Glutamatergic neuron (in vitro differentiated cells): ENCODE data around the gene RPL37A. TPM values are rescaled to one million over a fixed set of nuclear protein-coding genes. Genes with fewer than 3 reads are reported as not detected.

Experiments used
- DNase-seq: peaks from one replicate; pipeline ENCODE4 v3.0.0; 2022
- H3K27ac Mint-ChIP-seq: one replicate; pipeline ENCODE4 v1.8.0; 2020; ENCODE audit warnings: mild to moderate bottlenecking, mixed read lengths, inconsistent platforms; ENCODE audit not compliant: unreplicated experiment
- H3K27me3 Mint-ChIP-seq: one replicate; pipeline ENCODE4 v1.8.0; 2020; ENCODE audit warnings: mild to moderate bottlenecking, moderate library complexity, mixed read lengths, inconsistent platforms; ENCODE audit not compliant: unreplicated experiment
- H3K36me3 Mint-ChIP-seq: one replicate; pipeline ENCODE4 v1.8.0; 2020; ENCODE audit warnings: mild to moderate bottlenecking, mixed read lengths, inconsistent platforms; ENCODE audit not compliant: unreplicated experiment
- H3K4me1 Mint-ChIP-seq: one replicate; pipeline ENCODE4 v1.8.0; 2020; ENCODE audit warnings: mild to moderate bottlenecking, low read depth, mixed read lengths, inconsistent platforms; ENCODE audit not compliant: unreplicated experiment
- H3K4me3 Mint-ChIP-seq: one replicate; pipeline ENCODE4 v1.8.0; 2020; ENCODE audit warnings: mild to moderate bottlenecking, mixed read lengths, inconsistent platforms; ENCODE audit not compliant: unreplicated experiment
- H3K9me3 Mint-ChIP-seq: one replicate; pipeline ENCODE4 v1.8.0; 2020; ENCODE audit warnings: mild to moderate bottlenecking, moderate library complexity, mixed read lengths, inconsistent platforms; ENCODE audit not compliant: unreplicated experiment
- CTCF ChIP-seq: fragments of 200-600 bp; sonication (generic); IDR thresholded peaks from one replicate; pipeline ENCODE4 v1.5.0; 2021; ENCODE audit not compliant: partially characterized antibody, unreplicated experiment
- total RNA-seq: library from RNA; stranded (reverse); fragmentation: NEBNext Ultra II Directional; extraction: Animal tissue kit (Norgen Biotek cat#: 25700); gene quantifications from one replicate; pipeline ENCODE4 v1.2.1, GENCODE V29; 2021; ENCODE audit not compliant: unreplicated experiment

The RPL37A gene
- total RNA-seq, 1 donor from 2014 or later: 1,757 TPM

DNA sequence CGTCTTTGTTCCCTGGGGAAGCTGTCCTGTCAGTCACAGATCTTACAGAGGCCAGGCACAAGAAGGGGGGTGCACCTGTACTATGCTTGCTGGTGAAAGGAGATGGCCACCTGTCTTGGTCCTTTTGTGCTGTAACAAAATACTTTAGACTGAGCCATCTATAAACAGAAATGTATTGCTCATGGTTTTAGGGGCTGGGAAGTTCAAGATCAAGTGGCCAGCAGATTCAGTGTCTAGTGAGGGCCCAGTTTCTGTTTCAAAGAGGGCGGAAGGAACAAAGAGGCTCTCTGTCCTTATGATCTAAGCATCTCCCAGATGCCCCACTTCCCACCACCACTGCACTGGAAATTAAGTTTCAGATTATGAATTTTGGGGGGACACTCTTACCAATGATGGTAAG is 35.5 kb upstream of the RPL37A start:
- peaks cover 2% of the 10 kb centered on the region for H3K4me1 Mint-ChIP-seq
- no peak overlapping the region for H3K4me3 Mint-ChIP-seq
- TF ChIP-seq CTCF: no peak
- H3K9me3 Mint-ChIP-seq: peaks cover 3% of the 10 kb centered on the region
- H3K27me3 Mint-ChIP-seq: peaks cover 3% of the 10 kb centered on the region
- peaks cover 3% of the 10 kb centered on the region for H3K36me3 Mint-ChIP-seq
- DNase-seq: no peak
- H3K27ac Mint-ChIP-seq: no peak overlapping the region

- Mint-ChIP-seq H3K9me3 (peaks cover 3% of the 10 kb centered on the region), H3K36me3 (peaks cover 3% of the 10 kb centered on the region), H3K4me3 (no peak overlapping the region)
These were observed 34.4 kb upstream of the RPL37A start for GRCh38 chr2:216464104-216464720.

DNA sequence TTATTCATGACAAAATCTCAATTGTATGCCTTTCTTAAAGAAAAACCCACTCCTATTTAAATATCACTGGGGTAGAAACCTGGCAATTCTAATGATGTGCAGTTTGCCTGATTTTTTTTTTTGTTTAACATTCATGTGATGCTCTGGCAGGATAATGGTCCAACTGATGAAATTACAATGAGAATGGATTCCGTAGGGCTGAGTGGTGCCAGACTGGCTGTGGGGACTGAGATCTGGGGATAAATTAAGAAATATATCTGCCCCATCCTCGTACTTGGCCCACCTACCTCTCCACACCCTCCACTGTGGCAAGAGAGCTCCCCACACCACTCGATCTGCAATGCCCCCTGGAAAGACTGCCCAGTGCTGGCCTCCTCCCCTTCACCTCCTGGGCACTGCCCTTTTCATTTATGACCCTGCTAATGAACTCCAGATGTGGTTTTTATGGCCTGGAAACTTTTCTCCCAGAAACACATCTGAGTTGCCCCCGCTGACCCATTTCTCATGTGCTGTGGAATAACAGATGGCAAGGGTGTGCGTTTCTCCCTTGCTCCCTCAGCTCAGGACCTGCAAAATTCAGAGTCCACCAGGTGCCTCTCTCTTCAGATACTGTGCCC is 33.0 kb upstream of the RPL37A start:
- Mint-ChIP-seq H3K4me1 (peaks cover 2% of the 10 kb centered on the region), H3K27me3 (peaks cover 6% of the 10 kb centered on the region), H3K27ac (no peak overlapping the region), H3K9me3 (peaks cover 3% of the 10 kb centered on the region), H3K4me3 (no peak overlapping the region), H3K36me3 (peaks cover 3% of the 10 kb centered on the region)
- DNase-seq: no peak
- no peak for TF ChIP-seq CTCF

More at GRCh38 chr2:216464104-216464720, 34.4 kb upstream of the RPL37A start:
- peaks cover 2% of the 10 kb centered on the region for H3K4me1 Mint-ChIP-seq
- no peak for DNase-seq
- TF ChIP-seq CTCF: no peak
- peaks cover 3% of the 10 kb centered on the region for H3K27me3 Mint-ChIP-seq
- H3K27ac Mint-ChIP-seq: no peak overlapping the region

- DNase-seq: no peak
- H3K36me3 Mint-ChIP-seq: peaks cover 3% of the 10 kb centered on the region
- TF ChIP-seq CTCF: no peak
- H3K9me3 Mint-ChIP-seq: peaks cover 1% of the 10 kb centered on the region
- H3K4me1 Mint-ChIP-seq: peaks cover 2% of the 10 kb centered on the region
- H3K27ac Mint-ChIP-seq: no peak overlapping the region
- H3K27me3 Mint-ChIP-seq: peaks cover 6% of the 10 kb centered on the region
- H3K4me3 Mint-ChIP-seq: no peak overlapping the region
These were observed 30.8 kb upstream of the RPL37A start for GRCh38 chr2:216467845-216468244.

DNA sequence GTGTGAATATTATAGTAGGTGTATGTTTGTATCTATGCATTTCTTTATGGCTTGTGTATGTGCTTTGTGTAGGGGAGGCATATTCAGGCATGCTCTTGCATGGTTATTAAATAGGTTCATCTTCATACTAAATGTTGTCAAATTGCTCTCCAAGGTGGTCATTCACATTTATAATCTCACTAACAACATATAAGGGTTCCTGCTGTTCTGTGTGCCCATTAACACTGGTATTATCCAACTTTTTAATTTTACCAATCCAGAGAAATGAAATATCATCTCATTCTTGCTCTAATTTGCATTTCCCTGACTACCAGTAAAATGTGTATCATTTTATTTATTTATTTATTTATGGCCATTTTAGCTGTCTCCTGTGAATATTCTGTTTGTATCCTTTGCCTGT is 29.0 kb upstream of the RPL37A start:
- Mint-ChIP-seq H3K4me1 (peaks cover 2% of the 10 kb centered on the region), H3K27me3 (peaks cover 5% of the 10 kb centered on the region), H3K27ac (no peak overlapping the region), H3K36me3 (no peaks in the 10 kb centered on the region), H3K9me3 (peaks cover 1% of the 10 kb centered on the region), H3K4me3 (no peak overlapping the region)
- no peak for DNase-seq
- no peak for TF ChIP-seq CTCF
